ENCODE results near the gene FLNC.

DNA sequence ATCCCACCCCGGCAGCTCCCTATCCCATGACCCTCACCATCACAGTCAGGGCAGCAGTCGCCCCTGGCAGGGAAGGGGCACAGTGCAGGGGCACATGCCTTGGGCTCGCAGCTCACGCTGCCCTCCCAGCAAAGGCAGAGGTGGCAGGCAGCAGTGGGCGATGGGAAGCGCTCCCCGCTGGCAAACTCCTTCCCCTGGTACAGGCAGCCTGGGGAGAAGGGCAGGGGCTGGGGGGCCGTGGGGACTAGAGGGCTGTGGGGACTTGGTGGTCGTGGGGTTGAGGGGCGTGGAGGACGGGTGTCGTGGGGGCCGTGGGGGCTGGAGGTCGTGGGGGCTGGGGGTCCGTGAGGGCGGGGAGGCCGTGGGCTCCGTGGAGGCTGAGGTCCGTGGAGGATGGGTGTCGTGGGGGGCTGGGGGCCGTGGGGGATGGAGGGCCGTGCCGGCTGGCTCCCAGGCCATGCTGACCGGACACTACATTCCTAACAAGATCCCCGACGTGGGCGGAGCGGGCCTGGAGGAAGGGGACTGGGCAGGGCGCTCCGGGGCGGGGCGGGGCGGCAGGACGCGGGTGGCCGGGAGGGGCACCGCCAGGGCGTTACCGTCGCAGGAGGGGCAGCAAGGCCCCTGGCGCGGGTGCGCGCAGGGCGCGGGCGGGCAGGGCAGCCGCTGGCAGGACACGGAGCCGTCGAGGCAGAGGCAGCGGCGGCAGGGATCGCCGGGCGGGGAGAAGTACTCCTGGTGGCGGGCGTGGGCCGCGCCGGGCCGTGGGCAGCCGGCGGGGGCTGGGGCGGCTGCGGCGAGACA, 60.3 kb downstream of the FLNC start:
- no peak for TF ChIP-seq EP300 (IDR thresholded peaks at IDR 0.05)
- TF ChIP-seq, protein P1, sequence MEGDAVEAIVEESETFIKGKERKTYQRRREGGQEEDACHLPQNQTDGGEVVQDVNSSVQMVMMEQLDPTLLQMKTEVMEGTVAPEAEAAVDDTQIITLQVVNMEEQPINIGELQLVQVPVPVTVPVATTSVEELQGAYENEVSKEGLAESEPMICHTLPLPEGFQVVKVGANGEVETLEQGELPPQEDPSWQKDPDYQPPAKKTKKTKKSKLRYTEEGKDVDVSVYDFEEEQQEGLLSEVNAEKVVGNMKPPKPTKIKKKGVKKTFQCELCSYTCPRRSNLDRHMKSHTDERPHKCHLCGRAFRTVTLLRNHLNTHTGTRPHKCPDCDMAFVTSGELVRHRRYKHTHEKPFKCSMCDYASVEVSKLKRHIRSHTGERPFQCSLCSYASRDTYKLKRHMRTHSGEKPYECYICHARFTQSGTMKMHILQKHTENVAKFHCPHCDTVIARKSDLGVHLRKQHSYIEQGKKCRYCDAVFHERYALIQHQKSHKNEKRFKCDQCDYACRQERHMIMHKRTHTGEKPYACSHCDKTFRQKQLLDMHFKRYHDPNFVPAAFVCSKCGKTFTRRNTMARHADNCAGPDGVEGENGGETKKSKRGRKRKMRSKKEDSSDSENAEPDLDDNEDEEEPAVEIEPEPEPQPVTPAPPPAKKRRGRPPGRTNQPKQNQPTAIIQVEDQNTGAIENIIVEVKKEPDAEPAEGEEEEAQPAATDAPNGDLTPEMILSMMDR (IDR thresholded peaks at IDR 0.05): no peak

Data from suprapubic skin (tissue), 3 donors.